Adrenal gland (tissue), 12 donors: Measurements from ENCODE around the gene RNU6-1. TPM values are rescaled to one million over a fixed set of nuclear protein-coding genes. Genes with fewer than 3 reads are reported as not detected.

Experiments used
- DNase-seq, 7 donors: peaks; one replicate each; pipeline ENCODE4 v3.0.0-alpha.2; 2019 to 2020
- H3K27ac ChIP-seq, 5 donors: fragments of 200-600 bp; sonication (generic) in 4 of 5; 1 replicate in 3 of 5; 2 replicates in 2 of 5; pipeline versions ENCODE4 v1.5.1 to v1.8.0; 2016 to 2020; ENCODE audit warnings: mild to moderate bottlenecking in 1 of 5
- H3K27me3 ChIP-seq: fragments of 200-600 bp; 2 replicates; pipeline ENCODE4 v1.8.0; 2021
- H3K36me3 ChIP-seq, 2 donors: fragments of 200-600 bp; replicated peaks in 1 of 2; 1 replicate in 1 of 2; 2 replicates in 1 of 2; pipeline versions ENCODE4 v1.5.1 to v1.8.0; 2018 to 2022
- H3K4me1 ChIP-seq, 2 donors: fragments of 200-600 bp; replicated peaks in 1 of 2; 1 replicate in 1 of 2; 2 replicates in 1 of 2; pipeline versions ENCODE4 v1.5.1 to v1.8.0; 2018 to 2021
- H3K4me3 ChIP-seq, 4 donors: fragments of 200-600 bp; sonication (generic) in 3 of 4; one replicate each; pipeline ENCODE4 v1.5.1; 2016 to 2018
- H3K9me3 ChIP-seq, 3 donors: fragments of 200-600 bp; sonication (generic) in 1 of 3; replicated peaks in 1 of 3; 1 replicate in 2 of 3; 2 replicates in 1 of 3; pipeline versions ENCODE4 v1.5.1 to v1.8.0; 2016 to 2021
- POLR2A ChIP-seq, 2 donors: fragments of 450-650 bp; IDR thresholded peaks; one replicate each; pipeline ENCODE4 v1.6.1; 2017; ENCODE audit warnings: antibody characterized with exemption in 2 of 2, mild to moderate bottlenecking in 2 of 2, moderate library complexity in 1 of 2
- WGBS, 4 donors: extraction: QIAGEN DNeasy Blood & Tissue Kit in 2 of 4; methylation state at CpG; one replicate each; pipeline versions ENCODE4 v1.1.5 to v1.1.7; 2013 to 2017; 5-methylcytosine and 5-hydroxymethylcytosine counted together
- intact Hi-C, 2 donors: fragments of 100-400 bp; cut with DNase I; formaldehyde crosslinking; loops; one replicate each; pipeline versions ENCODE4 v1.14.1 to v1.15.0; 2022 to 2023
- polyA plus RNA-seq, 3 donors: library from polyadenylated mRNA; stranded (reverse); fragments of 200-250 nt in 2 of 3; fragments of 350-450 nt in 1 of 3; fragmentation: Illumina TruSeq in 1 of 3; extraction: RNeasy Lipid Tissue Mini Kit (QIAGEN cat#74804) in 1 of 3; gene quantifications; one replicate each; pipeline ENCODE4 v1.2.3, GENCODE V29; 2013 to 2014
- total RNA-seq, 9 donors: library from RNA; depleted of rRNA in 4 of 9; stranded (reverse); fragments of >200 nt in 4 of 9; fragments of 120-200 nt in 1 of 9; fragmentation: NEBNext Ultra II Directional in 1 of 9; extraction: Animal tissue kit (Norgen Biotek cat#: 25700) in 1 of 9; gene quantifications; one replicate each; pipeline versions ENCODE4 v1.1.0 to v1.2.4, GENCODE V29; 2013 to 2023
- TF ChIP-seq, protein P1 (sequence below), 6 experiments: fragments of 450-650 bp in 4 of 6; fragments of 200-600 bp in 2 of 6; sonication (generic) in 1 of 6; IDR thresholded peaks; 1 replicate in 5 of 6; 2 replicates in 1 of 6; pipeline versions ENCODE4 v1.5.1 to v1.8.0; 2016 to 2021; ENCODE audit warnings: antibody characterized with exemption in 6 of 6, mild to moderate bottlenecking in 2 of 6, moderate library complexity in 1 of 6
- donor health status: healthy with polysubstance abuse.
- donor health status: Bipolar disorder and iron deficiency.
- donor health status: DM: yes; HTN: yes; CAD: no.
- donor health status: DM: no; HTN: no; CAD: no.
- donor health status: DM: no; HTN: no; CAD: no.
- donor health status: DM: yes; HTN: yes; CAD: no.

RNU6-1 gene
- total and polyA plus RNA-seq, 12 donors: not detected

DNA sequence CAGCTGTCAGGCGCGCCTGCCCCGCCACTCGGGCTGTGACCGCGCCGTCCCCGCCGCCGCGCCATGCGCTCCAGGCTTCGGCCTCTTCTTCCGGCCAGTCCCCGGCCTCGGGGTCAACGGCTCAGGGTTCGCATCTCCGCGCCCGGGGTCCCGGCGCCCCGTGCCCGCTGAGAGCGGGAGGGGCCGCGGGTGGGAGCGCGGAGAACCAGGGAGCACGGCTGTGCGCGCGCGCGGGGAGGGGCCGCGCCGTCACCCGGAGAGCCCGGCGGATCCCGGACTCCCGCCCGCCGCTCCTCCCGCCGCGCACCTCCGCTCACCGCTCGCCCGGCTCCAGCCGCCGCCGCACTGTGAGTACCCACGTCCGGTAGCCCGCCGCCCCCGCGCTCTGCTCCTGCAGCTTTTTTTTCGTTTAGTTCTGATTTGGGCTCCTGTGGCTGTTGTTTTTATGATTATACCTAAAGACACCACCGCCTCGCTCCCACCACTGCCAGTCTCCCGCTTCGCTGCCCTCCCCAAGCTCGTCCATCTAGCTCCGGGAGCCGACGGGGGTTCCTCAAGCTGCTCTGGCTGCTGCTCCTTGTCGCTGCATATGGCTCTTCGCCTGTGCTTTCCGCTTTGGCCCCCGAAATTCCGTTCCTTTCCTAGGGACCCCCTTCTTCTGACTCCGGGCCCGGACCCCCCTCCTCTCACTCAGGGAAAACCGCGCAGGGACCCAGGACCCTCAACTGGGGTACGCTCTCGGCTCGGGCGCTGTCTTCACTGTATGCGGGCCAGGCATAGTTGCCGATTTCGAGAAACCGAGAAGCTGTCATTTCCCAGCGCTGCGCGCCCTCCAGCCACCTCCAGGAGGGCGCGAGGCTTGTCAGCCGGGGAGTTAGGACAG is 16.3 kb downstream of the RNU6-1 start:
- H3K4me3 ChIP-seq: peak overlapping the region in 1 of 4 donors; percentile 23
- H3K27ac ChIP-seq: no peak overlapping the region
- TF ChIP-seq, protein P1, sequence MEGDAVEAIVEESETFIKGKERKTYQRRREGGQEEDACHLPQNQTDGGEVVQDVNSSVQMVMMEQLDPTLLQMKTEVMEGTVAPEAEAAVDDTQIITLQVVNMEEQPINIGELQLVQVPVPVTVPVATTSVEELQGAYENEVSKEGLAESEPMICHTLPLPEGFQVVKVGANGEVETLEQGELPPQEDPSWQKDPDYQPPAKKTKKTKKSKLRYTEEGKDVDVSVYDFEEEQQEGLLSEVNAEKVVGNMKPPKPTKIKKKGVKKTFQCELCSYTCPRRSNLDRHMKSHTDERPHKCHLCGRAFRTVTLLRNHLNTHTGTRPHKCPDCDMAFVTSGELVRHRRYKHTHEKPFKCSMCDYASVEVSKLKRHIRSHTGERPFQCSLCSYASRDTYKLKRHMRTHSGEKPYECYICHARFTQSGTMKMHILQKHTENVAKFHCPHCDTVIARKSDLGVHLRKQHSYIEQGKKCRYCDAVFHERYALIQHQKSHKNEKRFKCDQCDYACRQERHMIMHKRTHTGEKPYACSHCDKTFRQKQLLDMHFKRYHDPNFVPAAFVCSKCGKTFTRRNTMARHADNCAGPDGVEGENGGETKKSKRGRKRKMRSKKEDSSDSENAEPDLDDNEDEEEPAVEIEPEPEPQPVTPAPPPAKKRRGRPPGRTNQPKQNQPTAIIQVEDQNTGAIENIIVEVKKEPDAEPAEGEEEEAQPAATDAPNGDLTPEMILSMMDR (IDR thresholded peaks at IDR 0.05): no peak
- no peak for TF ChIP-seq POLR2A (IDR thresholded peaks at IDR 0.05)
- H3K9me3 ChIP-seq: no peaks in the 10 kb centered on the region
- peak in 1 of 7 donors; percentile 5 for DNase-seq
- peaks cover 93% of the 10 kb centered on the region for H3K27me3 ChIP-seq
- peaks cover 26 to 50% of the 10 kb centered on the region in 2 donors for H3K4me1 ChIP-seq
- intact Hi-C loops: no loop called here
- 2 to 9% (median 3%) methylated on average over 25 to 94 of the region's 94 CpGs for WGBS, 4 donors
- H3K36me3 ChIP-seq: no peaks in the 10 kb centered on the region

DNA sequence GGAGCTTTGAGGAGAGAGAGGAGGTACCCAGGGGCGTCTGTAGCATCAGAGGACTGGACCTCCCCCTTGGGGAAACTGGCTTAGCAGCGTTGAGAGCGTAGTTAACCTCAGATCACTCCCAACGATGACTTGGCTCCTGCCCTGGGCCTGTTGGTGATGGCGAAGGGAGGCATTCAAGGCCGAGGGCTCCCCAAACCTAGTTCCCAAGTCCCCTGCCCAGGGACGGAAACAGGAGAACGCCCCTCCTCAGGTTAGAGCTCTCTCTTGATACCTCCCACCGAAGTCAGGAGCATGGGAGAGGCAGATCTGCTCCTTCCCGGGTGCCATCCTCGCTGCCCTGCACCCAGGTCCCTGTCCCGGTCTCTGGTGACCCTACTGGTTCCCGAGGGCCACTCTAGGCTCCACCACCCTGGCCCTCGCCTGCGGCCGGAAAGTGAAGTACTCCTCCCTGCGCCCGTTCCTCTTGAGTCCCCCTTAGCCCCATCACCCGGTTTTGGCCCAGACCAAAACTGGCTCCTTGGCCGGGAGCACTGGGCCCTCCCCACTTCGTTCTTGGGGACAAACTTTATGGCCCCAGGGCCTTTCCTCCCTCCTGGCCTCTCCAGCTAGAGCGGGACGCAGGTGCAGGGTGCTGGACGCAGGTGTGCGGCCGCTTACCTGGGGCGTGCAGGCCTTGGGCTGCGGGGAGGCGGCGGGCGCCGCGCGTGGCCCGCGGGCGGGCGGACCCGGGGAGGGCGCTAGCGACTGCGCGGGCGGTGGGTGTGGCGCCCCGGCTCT is 17.1 kb downstream of the RNU6-1 start:
- H3K4me3 ChIP-seq: peak overlapping the region in 1 of 4 donors; percentile 23
- WGBS, 4 donors: 4 to 6% (median 4%) methylated on average over 5 to 46 of the region's 46 CpGs
- no peak for DNase-seq
- no peak overlapping the region for H3K27ac ChIP-seq
- H3K4me1 ChIP-seq: peaks cover 19 to 43% of the 10 kb centered on the region in 2 donors
- H3K27me3 ChIP-seq: peaks cover 85% of the 10 kb centered on the region
- no peaks in the 10 kb centered on the region for H3K9me3 ChIP-seq
- no peaks in the 10 kb centered on the region for H3K36me3 ChIP-seq
- intact Hi-C loops: no loop called here
- TF ChIP-seq, protein P1 (IDR thresholded peaks at IDR 0.05): no peak
- no peak for TF ChIP-seq POLR2A (IDR thresholded peaks at IDR 0.05)

DNA sequence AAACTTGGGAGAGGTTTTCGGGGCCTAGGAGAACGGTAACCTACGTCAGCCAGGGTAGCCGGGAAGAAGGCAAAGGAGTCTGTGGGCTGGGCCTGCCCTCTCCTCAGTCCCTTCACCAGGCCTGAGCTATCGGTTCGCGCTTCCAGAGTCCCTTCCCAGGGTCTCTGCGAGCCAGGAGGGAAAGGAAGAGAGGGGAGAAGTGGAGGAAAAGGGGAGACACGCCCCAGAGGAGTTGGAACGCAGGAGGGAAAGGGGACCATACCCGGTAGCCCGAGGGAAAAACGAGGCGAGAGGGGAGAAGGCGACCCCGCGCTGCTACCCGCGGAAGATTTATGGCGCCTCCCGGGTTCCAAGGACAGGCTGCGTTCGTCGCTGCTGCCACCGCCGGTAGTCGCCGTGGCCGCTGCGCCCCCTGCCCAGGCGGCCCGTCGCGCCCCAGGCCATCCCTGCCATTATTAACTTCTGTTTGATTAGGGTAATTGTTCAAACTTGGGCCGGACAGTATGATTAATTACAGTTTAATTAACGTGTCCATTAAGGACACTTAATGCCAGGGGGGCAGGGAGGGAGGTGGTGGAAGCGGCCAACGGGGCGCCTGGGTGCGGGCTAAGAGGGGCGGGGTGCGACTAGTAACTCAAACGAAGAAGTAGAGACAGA is 17.9 kb downstream of the RNU6-1 start:
- DNase-seq: no peak
- Histone ChIP-seq H3K27ac (no peak overlapping the region), H3K9me3 (no peaks in the 10 kb centered on the region), H3K36me3 (no peaks in the 10 kb centered on the region), H3K27me3 (peaks cover 77% of the 10 kb centered on the region), H3K4me3 (no peak overlapping the region), H3K4me1 (peaks cover 19 to 35% of the 10 kb centered on the region in 2 donors)
- WGBS, 4 donors: 2 to 5% (median 4%) methylated on average over 31 to 43 of the region's 43 CpGs
- intact Hi-C loops: no loop called here
- no peak for TF ChIP-seq POLR2A (IDR thresholded peaks at IDR 0.05)
- TF ChIP-seq, protein P1 (IDR thresholded peaks at IDR 0.05): no peak
